GM19468 (cell line): ENCODE measurements around the gene UBALD2.
"Not testable (repeated sequence)": the region's sequence is repeated elsewhere in the genome, so short reads cannot be mapped to it uniquely, and the experiment has no call there.

ENCODE experiments used
- ATAC-seq: cut with Tn5 transposase; IDR thresholded peaks from one replicate; pipeline ENCODE4 v1.9.1; 2021; ENCODE audit warnings: mild to moderate bottlenecking, moderate library complexity, moderate number of reproducible peaks; ENCODE audit not compliant: unreplicated experiment; ENCODE audit errors: extremely low read depth

The UBALD2 gene

DNA sequence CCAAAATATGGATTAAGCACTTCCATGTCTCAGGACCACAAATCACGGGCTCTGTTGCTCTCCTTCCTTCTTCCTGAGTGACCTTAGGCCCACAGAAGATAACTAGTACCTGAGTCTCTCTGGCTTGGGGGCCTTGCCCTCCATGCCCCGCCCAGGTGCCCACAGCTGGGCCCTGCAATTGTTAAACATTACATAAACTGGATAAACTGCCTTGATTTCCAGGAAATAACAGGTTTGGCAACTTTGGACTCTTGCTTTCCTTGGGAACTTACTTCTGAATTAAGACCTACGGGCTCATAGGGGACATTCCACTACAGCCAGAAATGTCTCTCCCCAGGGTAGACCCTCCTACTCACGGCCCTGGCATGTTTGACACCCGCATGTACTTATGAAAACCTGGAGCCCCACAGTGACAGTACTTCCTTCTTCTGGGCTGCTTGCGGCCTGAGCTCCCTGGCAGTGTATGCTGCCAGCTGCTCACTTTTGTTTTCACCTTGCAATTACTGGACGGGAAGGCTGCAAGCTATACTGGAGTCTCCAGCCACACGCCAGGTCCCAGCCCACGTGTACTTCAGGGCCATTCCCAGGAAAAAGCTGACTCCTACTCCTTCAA lies 2.3 kb upstream of the UBALD2 start:
- ATAC-seq, result no peak

DNA sequence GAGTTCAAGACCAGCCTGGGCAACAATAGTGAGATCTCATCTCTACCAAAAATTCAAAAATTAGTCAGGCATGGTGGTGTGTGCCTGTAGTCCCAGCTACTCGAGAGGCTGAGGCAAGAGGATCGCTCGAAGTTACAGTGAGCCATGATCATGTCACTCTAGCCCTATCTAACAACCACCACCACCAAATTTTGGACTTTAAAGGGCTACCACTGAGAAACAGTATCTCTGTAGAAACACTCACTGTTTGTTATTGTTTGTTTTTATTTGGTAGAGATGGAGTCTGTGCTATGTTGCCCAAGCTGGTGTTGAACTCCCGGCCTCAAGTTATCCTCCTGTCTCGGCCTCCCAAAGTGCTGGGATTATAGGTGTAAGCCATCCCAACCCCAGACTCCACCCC lies 1.3 kb upstream of the UBALD2 start:
- ATAC-seq, result no peak

DNA sequence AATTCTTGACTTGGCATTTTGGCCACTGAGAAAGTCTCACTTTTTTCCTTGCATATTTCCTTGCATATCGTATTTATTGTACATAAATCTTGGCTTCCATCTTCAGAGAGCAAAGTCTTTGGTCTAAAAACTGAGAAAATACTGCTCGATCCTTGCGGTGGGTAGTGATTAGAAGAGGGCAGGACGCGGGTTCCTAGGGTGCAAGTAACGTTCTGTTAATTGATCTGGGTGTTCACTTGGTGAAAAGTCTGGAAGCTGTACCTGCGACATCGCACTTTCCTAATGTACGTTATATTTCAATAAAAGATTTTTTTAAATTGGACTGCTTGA lies 758 bp upstream of the UBALD2 start:
- no peak for ATAC-seq

DNA sequence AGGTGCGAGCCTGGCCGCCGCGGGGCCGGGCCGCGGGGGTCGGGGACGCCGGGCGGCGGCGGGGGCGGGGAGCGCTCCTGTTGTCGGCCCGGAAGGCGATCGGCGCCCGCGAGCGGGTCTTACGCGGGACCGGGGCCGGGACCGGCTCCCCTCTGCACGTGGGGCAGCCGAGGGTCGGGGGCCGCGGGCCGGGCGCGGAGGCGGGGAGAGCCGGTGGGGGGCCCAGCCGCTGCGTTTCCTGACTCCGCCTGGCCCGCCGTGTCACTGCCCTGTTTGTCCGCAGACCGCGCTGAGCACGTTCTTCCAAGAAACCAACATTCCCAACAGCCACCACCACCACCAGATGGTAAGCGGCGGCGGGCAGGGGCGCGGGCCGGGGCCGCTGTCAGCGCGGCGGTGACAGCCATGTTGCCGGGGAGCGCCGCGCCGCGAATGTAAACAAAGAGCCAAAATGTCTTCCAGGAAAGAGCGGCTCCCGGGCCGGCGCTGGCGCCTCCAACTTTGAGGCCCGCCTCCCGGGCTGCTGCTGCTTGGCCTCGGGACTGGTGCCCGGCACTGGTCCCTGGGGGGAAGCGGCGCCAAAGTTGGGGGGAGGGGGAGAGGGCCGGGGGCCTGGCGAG lies 586 bp downstream of the UBALD2 start:
- no peak for ATAC-seq

DNA sequence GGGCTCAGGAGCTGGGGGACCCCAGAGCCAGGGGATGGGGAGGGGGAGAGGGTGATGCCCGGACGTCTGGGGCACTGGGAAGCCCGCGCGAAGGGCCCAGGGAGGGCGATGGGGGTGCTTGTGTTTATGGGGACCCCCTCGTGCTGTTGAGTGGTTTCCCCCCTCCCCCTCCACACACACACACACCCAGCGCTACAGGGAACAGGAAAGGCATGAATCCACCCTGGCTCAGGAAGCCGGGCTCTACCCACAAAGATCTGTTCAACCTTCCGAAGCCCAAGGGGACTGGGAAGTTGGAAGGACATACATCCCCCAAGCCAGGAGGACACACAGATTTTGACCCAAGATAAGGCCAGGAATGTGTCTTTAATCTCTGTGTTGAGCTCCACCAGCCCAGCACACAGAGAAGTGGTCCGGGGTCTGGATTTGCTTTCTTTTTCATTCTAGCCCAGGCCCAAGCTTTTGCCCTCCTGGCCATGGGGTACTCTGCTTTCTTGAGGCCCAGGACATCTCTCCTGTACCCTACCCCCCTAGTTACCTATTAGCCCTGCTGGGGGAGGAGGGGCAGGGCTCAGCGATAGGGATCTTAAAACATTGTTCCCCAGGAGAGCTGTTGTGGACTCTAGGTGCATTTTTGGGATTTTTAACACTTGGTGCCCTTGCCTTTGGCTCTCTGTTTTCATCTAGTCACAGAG lies 1.2 kb downstream of the UBALD2 start:
- ATAC-seq, result no peak

DNA sequence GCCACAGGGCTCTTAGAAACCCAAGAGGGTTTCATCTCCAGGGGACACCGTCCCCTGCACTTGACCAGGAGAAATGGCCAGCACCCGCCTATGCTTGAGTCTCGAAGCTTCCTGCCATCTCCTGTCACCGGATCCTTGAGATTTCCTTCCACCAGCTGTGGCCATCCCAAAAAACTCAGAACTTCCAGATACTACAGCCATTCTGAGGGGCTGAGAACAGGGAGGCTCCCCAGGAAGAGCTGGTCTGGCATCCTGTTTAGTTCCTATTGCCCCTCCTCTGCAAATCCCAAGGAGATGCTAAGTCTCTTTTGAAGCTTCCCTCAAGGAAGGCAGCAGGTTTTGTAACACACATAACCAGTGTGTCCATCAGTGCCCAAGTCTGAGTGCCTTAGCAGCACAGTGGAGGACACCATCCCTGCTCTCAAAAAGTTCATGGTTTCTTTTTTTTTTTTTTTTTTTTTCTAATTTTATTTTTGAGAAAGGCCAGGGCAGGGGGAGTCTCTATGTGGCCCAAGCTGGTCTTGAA lies 2.0 kb downstream of the UBALD2 start:
- no peak for ATAC-seq

DNA sequence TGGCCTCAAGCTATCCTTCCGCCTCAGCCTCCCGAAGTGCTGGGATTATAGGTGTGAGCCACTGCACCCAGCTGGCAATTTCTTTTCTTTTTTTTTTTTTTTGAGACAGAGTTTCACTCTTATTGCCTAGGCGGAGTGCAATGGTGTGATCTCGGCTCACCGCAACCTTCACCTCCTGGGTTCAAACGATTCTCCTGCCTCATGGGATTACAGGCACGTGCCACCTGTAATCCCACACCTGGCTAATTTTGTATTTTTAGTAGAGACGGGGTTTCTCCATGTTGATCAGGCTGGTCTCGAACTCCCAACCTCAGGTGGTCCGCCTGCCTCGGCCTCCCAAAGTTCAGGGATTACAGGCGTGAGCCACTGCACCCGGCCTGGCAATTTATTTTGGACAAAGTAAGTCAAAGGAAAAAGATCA lies 2.4 kb downstream of the UBALD2 start:
- not testable (repeated sequence) for ATAC-seq

DNA sequence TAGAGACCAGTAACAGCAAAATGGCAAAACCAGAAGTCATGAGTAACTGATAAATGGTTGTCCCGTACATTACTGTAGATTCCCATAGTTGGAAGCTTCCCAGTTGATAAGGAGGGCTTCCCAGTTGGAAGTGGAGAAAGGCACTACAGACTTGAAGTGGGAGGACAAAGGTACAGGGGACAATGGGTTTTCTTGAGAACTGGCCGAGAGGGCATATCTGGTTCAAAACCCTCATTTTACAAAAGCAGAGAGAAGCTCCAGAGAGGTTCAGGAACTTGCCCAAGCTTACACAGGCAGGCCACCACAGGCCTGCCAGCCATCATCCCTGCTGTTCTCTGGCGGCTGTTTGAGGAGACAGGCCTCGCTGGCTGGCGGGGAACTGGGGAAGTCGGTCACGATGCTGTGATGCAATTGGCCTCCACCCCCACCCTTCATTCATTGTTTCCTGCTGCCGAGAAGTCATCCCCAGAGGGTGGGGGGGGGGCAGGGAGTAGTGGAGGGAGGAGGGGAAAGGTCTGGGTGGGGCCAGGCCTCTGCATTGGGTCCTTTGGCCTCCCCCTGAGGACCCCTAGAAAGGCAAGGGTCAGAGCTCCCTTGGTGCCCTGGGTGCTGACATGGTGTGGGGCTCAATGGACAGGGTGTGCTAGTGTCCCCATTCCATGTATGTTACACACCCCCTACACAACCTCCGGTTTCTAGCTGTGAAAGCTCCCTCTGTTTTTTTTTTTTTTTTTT lies 3.0 kb downstream of the UBALD2 start:
- no peak for ATAC-seq

DNA sequence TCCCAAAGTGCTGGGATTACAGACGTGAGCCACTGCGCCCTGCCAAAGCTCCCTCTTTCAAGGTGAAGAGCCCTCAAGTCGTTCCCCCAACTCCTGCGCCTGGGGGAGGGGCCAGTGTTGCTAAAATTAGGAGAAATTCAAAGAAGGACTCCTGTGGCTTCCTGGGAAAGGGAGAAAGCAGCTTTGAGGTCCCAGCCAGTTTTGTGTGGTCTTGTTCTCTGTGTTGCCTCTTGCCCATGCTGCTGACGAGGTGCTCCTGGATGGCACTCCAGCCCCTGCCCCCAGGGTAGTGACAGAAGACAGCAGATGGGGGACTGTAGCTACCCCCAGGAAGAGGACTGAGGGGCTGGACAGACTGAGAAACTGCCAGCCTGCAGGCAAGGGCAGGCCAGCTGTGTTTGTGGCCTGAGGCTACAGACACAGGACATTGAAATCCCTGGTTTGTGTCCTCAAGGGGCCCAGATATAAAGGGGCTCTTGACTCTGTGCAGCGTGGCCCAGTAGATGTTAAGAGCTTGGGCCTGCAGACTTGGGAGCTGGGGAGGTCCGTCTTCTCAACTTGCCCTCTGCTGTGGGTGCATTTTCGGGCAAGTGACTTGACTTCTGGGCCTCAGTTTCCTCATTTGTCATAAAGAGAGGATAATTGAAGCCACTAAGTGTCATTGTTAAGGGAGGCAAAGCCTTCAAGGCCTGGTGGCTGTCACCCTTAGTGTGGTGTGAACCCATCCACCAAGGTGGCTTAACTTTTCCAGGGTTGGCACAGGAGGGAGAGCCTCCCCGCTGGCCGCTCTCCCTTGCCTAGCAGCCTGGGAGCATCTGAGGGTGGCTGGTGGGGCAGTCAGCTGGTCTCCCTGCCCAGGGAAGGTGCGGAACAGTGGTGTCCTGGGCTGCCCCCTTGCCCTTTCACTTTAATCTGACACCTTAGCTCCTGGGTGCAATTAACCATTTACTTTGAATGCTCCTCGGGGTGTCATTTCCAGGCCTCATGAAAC lies 4.1 kb downstream of the UBALD2 start:
- no peak for ATAC-seq

DNA sequence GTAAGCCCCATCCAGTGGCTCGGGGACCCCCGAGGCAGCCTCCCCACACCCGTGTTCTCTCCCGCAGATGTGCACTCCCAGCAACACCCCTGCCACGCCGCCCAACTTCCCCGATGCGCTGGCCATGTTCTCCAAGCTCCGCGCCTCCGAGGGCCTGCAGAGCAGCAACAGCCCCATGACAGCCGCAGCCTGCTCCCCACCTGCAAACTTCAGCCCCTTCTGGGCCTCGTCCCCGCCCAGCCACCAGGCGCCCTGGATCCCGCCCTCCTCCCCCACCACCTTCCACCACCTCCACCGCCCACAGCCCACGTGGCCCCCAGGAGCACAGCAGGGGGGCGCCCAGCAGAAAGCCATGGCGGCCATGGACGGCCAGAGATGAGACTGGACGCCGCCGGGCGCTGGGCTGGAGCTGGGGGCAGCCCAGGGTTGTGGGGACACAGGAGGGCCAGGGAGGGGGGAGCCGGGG lies 5.0 kb downstream of the UBALD2 start:
- ATAC-seq, result no peak

DNA sequence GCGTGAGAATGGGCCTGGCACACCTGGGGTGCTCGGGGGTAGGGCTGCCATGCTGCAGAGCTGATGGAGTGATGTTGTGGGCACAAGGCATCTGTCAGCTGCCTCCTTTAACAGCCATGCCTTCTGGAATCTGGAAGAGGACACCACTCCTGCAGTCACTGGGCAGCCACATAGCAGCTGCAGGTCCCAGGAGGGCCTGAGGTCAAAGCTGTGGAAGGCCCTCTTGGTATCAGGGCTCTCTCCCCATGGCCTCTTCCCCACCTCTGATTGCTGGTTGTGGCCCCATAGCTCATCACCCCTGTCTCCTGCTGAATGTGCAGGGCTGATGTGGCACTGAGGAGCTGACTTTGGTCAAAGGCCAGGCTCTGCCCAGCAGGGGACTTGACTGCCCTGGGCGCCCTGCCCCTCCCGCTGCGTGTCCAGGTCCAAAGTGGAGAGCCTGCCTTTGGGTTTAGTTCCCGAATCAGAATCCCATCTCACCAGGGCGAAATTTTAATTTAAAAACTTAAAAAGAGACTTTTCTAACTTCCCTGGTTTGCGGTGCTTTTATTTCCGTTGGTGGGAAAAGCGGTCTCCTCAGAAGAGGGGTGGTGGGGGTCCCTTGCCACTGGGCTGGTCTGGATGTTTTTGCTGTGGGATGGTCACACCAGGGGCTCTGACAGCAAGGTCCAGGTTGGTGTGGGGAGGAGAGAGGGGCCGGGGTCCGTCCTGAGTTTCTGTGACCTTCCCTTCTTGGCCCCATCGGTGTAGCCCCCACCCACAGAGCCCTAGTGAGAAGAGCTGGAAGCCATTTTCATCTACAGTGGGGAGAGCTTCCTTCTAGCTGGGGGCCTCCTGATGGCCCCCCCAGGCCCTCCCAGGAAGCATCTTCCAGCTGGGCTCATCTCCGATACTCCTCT lies 5.9 kb downstream of the UBALD2 start:
- ATAC-seq, result no peak

DNA sequence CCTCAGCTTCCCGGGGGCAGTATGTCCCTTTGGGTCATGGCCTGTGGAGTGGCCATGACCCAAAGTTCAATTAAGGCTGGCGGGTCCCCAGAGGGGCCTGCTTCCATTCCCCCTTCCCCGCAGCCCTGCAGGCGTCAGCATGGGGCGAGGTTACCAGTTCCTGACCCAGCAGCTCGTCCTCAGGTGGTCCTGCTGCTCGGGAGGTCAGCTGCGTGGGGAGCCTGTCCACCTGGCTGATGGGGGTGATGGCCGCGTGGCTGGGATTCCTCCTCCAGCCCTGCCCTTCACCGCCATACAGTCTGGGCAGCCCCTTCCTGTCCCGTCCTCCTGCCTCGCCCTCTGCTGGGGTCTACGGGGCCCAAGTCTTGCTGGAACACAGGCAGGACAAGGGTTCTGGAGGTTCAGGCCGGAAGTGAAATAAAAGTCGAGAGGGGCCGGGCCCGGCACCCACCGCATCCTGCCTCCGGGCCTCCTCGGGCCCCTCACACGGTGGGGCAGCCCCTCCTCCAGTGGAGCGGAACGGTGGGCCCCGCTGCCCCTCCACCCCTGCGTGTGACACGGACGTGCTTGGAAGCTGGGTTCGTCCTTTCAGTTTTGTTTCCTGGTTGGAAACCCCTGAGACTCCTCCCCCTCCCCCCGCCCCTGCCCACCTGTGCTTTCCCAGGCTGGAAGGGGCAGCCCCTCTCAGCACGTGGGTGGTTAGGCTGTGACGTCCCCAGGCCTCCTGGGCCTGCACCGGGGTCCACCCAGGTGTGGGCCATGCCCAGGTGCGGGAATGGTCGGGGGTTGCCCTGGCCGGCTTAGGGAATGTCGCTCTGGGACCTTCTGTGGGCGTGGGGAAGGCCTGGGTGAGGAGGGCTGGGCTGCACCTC lies 6.8 kb downstream of the UBALD2 start:
- ATAC-seq, result peak; percentile 28

DNA sequence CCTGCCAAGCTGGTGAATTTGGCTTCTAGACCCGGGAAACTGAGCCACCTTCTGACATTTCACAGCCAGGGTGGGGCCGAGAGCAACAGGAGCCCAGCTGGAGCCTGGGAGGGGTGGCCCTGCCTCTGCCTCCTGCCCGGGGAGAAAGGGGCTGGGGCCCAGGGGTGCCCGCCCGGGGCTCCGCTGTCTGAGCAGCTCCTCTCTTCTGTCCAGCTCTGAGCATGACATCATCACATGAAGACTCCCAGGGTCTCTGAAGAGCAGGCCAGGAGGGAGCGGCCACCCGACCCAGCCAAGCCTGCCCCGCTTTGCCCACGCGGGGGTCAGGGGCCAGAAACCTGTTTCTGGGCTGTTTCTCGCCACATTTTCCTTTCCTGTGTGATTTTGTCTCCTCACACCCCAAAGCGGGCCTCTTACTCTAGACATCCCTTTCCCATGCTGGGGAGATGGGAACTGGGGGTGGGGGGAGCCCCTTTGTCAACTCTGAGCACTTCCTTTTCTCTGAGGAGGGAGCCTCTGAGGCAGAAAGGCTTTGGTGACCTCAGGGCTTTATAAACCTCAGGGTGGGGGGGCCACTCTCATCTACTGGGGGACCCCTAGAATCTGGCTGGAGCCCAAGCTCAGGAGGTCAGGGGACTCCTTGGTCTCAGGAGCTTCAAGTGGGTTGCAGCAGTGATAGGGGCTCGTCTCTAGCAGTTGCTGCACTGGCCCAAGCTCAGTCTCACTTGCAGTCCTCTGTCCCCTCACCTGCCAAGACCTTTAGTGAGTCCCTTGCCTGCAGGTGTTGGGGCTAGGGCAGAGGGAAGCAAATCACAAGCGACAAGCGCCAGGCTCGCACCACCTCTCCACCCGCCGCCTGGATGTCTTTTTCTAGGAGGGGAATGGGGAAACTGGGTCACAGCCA lies 7.6 kb downstream of the UBALD2 start:
- no peak for ATAC-seq

DNA sequence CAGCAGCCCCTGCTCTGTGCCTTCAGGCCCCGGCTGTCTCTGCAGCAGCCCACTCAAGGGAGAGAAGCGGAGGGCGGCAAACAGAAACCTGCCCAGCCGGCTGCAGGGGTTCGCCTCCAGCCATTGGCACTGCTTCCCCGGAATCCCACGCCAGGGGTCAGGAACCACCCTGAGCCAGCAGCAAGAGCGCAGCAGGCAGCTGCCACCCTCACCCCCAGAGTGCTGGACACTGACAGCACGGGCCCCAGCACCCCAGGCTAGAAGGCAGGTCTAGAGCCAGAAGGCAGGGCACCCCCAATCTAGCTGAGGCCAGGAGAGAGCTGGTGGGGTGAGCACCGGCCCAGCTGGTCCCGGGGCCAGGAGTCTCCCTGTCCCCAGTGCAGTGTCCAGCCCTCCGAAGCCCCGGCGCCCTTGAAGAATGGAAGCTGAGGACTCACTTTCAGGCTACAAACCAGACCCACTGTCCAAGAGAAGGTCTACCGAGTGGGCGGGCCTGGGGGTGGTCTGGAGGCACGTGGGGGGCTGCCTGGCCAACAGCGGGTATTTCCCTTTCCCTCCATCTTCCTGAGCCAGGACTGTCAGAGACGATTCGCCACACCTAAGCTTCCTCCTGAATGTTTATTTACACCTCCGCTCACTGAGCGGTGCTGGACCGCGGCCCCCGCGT lies 8.4 kb downstream of the UBALD2 start:
- no peak for ATAC-seq

DNA sequence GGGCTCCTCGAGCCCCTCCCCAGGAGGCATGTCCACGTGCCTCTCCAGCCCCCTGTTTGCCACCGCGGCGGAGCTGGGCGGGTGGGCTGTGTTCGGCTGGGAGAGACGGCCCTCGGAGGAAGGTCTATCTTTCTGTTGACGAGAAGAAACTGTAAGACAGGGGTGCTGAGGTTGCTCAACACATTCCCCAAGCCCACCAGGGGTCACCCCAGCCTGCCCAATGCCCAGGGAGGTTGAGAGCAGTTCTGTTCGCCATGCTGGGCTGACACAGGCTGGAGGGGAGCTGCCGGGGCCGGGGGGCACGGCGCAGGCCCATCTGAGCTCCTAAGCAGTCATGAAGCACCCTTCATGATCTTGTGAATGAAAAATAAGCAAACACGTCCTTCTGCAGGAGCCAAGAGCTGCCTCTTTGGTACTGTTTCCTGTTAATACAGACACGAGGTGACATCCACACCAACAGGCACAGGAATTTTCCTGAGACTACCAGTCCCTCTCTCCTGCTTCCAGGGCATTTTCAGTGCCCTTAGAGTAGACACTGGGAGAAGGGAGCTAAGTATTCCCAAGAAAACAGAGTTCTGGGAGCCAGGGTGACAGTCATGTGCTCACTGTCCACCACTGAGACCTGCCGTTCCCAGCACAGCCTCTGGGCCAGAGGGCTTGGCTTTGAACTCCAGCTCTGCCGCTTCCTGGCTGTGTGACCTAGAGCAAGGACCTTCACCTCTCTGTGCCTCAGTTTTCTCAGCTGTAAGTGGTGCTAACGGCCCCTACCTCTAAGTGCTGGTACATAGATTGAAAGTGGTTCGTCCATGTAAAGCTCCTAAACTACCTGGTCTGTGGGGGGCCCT lies 9.2 kb downstream of the UBALD2 start:
- no peak for ATAC-seq
